GM19099 (cell line): ENCODE measurements around the gene APC2.

Source experiments
- POLR2A ChIP-seq: IDR thresholded peaks from 3 replicates; pipeline ENCODE4 v1.6.1; 2011; ENCODE audit warnings: low read depth; ENCODE audit not compliant: insufficient read length; ENCODE audit errors: extremely low read depth

APC2 gene

GRCh38 chr19:1450735-1451731 lies 1.1 kb downstream of the APC2 start:
- no peak for TF ChIP-seq POLR2A

DNA sequence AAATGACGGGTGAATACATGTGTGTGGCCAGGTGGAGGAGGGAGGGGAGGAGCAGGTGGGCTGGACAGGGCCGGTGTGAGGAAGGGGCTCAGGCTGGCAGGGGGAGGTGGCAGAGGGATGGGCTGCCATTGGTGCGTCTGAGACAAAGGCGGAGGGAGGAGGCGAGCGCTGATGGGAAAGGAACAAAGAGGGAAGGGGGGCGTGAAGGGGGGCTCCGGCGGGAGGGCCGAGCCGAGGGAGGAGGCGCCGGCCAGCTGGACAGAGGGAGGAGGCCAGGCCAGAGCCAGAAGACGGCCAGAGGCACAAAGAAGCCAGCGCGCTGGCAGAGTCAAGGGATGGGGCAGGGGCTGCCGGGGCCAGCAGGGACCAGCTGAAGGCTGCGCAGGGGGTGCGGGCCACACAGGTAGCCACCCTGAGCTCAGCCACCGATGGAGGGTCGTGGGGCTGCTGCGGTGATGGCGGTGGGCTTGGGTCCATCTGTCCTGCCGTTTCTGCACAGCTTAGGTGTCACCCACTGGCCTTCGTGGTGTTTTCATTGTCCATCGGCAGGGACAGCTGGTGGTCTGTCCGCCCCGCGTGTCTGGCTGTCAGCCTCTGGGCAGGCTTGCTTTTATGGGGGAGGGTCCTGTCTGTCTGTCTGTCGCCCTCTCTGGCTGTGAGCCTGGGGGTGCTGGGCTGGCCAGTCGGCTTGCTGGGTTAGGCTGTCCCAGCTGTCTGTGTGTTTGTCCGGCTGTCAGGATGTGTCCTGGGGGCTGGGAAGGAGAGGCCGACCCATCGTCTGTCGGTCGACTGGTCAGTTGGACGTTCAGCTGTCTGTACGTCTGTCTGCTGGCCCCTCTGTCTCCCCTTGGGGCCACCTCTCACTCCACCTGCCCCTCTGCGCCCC lies 2.2 kb downstream of the APC2 start:
- no peak for TF ChIP-seq POLR2A

DNA sequence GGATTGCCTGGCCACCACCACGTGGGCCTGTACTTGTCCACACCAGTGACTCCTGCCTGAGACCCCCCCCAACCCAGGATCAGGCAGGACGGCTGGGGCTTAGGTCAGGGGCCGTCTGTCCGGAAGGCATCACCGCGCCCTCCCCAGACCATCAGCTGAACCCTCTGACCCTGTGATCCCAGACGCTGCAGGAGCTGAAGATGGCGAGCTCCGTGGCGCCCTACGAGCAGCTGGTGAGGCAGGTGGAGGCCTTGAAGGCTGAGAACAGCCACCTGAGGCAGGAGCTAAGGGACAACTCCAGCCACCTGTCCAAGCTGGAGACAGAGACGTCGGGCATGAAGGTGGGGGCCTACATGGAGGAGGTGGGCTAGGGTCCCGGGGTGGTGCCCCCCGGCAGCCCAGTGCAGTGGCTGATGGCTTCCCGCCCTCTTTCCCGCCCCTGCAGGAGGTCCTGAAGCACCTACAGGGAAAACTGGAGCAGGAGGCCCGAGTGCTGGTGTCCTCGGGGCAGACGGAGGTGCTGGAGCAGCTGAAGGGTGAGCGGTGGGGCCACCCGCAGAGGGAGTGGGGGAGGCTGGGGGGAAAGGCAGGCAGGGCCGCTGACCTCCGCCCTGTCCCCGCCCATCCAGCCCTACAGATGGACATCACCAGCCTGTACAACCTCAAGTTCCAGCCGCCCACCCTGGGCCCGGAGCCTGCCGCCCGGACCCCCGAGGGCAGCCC lies 3.0 kb downstream of the APC2 start:
- TF ChIP-seq POLR2A: no peak

DNA sequence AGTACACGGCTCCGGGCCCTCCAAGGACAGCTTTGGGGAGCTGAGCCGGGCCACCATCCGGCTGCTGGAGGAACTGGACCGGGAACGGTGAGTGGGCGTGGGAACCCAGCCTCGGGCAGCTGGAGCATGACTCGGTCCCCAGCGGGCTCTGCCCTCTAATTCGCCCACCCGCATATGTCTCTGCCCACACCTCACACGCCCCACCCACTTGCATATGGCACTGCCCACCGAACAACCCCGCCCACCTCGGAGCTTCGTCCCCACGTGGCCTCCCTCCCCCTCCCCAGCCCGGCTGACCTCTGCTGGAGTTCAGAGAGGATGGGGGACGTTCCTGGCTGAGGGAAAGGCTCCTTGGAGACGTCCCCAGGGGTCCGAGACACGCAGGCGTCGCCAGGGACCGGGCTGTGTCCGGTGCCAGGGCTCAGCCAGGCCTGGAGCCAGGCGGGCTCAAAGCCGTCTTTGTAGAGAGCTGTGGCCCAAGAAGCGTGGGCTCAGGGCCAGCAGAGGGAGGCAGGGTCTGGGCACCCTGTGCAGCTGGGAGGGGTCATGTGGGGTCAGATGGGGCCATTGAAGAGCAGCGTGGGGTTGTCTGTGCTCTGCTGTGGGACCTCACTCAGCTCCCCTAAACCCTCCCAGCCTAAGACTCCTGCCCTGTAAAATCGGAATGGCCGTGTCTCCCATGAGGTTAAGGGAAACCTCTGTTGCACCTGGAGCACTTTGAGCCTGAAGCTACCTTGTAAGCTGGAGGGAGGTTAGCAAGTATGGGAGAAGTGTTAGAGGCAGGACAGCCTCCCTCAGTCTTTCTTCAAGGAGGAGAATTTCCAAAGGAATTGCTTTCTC lies 3.8 kb downstream of the APC2 start:
- TF ChIP-seq POLR2A: no peak

DNA sequence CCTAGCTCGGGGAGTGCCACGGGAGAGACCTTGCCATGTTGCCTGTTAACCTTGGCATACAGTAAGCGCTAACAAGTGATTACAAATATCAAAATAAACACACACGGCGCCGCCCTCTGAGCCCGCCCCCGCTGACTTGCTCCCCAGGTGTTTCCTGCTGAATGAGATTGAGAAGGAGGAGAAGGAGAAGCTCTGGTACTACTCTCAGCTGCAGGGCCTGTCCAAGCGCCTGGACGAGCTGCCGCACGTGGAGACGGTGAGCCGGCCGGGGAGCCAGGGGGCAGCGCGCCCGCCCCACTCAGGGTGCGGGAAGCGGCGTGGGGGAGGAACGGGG lies 5.0 kb downstream of the APC2 start:
- TF ChIP-seq POLR2A: no peak

DNA sequence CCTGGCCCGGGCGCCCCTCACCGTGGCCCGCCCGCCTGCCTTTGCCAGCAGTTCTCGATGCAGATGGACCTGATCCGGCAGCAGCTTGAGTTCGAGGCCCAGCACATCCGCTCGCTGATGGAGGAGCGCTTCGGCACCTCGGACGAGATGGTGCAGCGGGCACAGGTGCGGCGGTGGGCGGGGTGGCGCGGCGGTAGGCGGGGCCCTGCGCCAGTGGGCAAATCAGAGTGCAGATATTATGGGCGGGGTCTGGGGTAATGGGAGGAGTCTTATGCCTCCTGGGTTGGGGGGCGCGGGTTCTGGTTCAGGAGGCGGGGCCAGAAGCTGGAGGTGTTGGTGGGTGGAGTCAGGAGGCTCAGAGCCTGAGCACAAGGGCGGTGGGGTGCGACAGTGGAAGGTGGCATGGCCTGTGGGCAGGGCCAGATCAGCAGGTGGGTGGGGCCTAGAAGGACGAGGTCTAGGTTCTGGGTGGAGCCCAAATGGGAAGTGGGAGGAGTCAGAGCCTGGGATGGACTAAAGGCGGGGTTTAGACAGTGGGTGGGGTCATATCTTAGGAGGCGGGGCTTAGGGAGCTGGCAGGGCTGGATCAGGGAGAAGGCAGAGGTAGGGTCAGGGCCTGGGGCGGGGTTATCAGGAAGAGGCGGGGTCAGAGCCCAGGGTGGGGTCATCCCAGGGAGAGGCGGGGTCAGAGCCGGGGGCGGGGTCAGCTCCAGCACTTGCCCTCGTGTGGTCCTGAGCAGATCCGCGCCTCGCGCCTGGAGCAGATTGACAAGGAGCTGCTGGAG lies 5.6 kb downstream of the APC2 start:
- TF ChIP-seq POLR2A: no peak

- TF ChIP-seq POLR2A: no peak
These were observed 6.4 kb downstream of the APC2 start for GRCh38 chr19:1456121-1456900.

DNA sequence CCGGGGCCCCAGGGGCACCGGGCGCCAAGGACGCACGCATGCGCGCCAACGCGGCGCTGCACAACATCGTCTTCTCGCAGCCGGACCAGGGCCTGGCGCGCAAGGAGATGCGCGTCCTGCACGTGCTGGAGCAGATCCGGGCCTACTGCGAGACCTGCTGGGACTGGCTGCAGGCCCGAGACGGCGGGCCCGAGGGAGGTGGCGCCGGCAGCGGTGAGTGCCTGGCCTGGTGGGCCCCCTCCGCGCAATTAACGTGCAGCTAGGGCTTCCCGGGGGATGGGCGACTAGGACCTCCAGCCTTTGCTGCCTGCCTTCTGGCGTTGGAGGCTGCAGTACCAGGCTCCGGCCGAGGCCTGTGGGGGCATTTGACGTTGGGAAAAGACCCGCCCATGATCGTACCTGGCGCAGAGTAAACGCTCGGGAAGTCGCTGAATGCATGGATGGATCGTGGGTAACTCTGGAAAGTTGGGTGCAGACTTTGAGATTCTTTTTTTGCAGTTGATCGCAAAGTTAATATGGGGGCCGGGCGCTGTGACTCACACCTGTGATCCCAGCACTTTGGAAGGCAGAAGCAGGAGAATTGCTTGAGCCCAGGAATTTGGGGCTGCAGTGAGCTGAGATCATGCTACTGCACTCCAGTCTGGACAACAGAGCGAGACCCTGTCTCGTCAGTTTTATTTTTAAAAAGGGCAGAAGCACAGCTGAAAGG lies 7.3 kb downstream of the APC2 start:
- TF ChIP-seq POLR2A: no peak

- no peak for TF ChIP-seq POLR2A
These were observed 8.0 kb downstream of the APC2 start for GRCh38 chr19:1457892-1458291.

DNA sequence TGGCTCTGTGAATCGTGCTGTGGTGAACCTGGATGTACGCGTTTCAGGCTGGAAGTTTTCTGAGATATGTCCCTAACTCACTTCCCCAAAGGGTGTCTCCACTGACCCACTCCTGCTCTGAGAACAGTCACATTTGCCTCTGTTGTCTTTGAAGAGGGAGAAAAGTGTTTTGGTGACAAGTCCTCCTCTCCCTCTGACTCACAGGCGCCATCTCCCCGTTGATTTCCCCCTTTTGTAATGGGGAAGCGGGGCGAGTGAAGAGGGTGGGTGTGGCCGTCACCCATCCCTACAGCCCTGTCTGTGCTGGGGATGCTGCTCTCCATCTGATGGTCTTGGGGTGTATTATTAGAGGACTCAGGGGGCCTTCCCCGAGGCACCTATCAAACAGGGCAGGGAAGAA lies 9.6 kb downstream of the APC2 start:
- TF ChIP-seq POLR2A: no peak

- TF ChIP-seq POLR2A: no peak
These were observed 10.4 kb downstream of the APC2 start for GRCh38 chr19:1460033-1460995.

GRCh38 chr19:1461862-1462261 lies 11.9 kb downstream of the APC2 start:
- no peak for TF ChIP-seq POLR2A
